LNCAP (cell line): ENCODE results near the gene SLIT3.

ENCODE experiments used
- TF ChIP-seq, protein P1 (sequence below): fragments of 450-650 bp; IDR thresholded peaks from 2 replicates; pipeline ENCODE4 v1.5.1; 2017; ENCODE audit warnings: mild to moderate bottlenecking

The SLIT3 gene

DNA sequence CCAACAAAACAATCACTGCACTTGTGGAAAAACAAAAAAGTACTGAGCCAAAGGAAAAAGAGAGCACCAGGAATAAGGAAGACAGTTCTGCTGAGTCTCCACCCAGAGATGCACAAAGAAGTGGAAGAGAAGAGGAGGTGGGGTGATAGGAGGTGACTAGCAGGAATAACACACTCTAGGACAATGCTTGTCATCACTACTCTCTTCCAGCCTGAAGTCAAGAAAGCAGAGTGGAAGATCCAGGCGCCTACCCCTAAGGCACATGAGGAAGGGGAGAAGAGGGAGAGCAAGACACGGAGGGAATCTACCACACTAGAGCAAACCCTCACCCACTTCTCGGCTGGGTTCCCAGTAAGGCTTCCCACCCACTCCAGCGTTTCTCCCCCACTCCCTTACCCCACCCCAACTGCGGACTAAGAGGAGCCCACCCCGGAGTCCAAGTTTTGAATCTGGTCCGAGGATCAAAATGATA is 1.7 kb downstream of the SLIT3 start:
- TF ChIP-seq, protein P1, sequence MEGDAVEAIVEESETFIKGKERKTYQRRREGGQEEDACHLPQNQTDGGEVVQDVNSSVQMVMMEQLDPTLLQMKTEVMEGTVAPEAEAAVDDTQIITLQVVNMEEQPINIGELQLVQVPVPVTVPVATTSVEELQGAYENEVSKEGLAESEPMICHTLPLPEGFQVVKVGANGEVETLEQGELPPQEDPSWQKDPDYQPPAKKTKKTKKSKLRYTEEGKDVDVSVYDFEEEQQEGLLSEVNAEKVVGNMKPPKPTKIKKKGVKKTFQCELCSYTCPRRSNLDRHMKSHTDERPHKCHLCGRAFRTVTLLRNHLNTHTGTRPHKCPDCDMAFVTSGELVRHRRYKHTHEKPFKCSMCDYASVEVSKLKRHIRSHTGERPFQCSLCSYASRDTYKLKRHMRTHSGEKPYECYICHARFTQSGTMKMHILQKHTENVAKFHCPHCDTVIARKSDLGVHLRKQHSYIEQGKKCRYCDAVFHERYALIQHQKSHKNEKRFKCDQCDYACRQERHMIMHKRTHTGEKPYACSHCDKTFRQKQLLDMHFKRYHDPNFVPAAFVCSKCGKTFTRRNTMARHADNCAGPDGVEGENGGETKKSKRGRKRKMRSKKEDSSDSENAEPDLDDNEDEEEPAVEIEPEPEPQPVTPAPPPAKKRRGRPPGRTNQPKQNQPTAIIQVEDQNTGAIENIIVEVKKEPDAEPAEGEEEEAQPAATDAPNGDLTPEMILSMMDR = no peak

DNA sequence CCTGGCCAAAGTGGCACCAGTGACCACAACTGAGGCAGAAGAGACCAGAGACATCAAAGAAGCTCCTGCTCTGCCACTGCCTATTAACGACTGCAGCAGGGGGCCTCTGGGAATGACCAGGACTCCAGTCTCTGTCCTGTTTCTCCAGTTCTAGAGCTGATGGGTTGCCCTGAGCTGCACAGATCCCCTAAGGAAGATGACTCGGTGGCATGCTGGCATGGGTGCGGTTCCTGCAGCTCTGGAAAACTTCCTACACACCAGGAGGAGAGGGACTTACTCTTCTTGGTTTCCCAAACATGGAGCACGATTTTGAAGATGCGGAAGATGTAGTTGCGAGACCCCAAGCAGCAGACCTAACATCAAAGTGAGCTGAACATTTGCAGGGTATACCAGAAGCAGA is 2.7 kb downstream of the SLIT3 start:
- TF ChIP-seq, protein P1 = no peak

DNA sequence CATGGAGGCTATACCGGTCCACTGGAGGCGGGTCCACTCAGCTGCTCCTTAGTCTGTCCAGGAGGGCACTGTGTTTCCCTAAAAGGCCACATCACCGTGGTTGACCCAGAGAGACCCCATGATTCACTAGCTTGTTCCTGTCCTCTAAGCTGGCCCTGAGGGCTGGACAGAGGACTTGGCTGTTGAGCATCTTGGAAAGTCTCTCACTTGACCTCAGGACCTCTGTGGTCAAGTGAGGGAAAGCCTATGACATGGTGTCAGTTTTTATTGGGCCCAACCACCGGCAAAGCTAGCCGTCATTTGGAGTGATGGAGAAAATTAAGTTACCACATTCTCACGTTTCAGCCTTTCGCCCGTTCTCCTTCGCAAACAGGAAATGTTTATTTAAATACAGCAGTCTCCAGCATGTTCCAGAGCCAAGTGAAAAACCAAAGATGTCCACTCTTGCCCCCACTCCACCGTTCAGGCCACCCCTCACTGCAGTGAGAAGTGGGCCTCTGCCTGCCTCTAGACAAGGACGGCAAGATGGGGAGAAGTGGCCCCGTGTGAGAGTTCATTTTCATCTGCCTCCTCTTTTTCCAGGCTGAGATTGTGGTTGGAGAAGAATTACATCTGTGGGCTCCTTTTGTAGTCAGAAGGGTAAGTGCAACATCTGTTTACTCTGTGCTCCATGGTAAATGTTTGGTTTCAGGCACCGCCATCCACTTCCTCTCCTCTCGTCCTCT is 4.4 kb downstream of the SLIT3 start:
- TF ChIP-seq, protein P1 = no peak

DNA sequence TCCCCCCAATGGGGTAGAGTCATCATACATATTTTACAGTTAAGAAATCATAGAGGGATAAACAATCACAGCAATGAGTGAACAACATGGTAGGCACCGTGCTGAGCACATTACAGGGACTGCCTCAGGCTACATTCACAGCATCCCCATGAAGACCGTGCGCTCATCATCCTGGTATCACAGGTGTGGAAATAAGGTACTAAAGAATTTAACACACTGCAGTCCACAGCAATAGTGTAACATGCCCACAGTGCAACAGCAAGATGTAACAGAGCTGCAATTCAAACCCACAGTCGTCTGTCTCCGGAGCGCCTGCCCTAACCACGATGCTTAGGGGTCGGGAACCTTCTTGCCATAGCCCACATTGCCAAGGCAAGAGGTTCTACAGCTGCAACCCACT is 5.6 kb downstream of the SLIT3 start:
- TF ChIP-seq, protein P1 = no peak

DNA sequence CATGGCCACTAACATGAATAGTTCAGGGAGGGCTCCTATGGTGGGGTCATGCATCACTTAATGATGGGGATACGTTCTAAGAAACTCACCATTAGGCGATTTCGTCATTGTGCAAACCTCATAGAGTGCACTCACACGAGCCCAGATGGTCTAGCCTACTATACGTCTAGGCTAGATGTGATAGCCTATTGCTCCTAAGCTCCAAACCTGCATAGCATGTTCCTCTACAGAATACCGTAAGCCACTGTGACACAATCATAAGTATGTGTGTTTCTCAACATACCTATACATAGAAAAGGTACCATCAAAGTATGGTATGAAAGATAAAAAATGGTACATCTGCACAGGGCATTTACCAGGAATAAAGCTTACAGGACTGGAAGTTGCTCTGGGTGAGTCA is 6.3 kb downstream of the SLIT3 start:
- TF ChIP-seq, protein P1 = no peak

DNA sequence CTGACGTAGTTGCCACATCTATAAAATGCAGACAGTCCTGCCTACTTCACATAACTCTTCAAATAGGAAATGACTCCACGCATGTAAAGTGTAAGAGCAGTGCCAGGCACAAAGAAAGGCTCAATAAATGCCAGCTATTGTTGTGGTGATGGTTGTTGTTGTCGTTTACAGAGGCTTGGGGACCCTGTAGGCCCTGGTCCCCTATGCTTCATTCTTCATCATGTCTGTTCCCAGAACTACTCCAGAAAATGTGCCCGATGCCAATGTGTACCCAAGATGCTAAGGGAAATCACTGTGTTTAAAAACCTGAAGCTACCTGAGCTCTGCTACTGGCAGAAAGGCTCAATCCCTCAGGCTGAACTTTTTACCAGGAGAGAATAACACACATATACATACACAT is 9.1 kb downstream of the SLIT3 start:
- TF ChIP-seq, protein P1 = no peak

DNA sequence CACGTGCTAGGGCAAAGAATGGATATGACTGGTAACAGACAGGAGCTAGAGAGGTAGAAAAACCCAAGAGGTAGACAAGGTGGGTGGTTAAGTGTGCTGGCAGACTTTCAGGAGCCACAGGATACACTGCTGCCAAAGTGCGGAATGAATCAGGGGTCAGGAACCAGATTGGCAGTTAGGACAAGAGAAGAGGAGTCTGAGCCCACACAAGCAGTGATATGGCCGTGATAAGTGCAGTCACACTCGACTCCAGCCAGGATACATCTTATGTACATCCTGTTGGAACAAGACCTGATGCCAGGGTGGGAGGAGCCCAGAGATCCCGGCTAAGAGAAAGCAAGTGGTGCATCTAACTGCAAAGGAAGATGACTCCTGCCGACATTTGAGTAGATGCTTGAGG is 10.0 kb downstream of the SLIT3 start:
- TF ChIP-seq, protein P1 = no peak

DNA sequence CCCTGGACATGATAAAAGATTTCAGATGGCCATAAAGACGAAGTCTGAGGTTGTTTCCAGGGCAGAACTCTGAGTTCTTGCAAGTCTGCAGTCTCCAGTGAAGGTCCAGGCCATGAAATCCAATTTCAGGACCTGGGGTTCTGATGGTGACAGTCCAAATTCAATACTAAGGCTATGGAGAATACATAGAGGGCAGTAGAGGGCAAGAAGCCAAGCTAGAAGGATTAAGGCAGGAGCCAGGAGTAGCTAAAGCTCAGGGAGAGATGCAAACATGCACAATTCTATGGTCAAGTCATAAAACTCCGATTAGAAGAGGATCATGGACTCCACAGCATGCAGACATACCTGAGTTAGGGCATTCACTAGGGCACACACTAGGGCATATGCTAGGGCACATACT is 11.4 kb downstream of the SLIT3 start:
- TF ChIP-seq, protein P1 = no peak
